NB4 (cell line): ENCODE measurements around the gene PDGFB.

Experiments
- DNase-seq: peaks from one replicate; pipeline ENCODE4 v3.0.0; 2010; ENCODE audit warnings: low read depth
- H3K4me3 ChIP-seq: one replicate; pipeline ENCODE4 v1.5.1; 2011; ENCODE audit warnings: mild to moderate bottlenecking, low read depth, low read length, moderate library complexity
- MYC ChIP-seq: IDR thresholded peaks from 2 replicates; pipeline ENCODE4 v1.6.1; 2011; ENCODE audit warnings: low read depth, low read length
- POLR2A ChIP-seq: IDR thresholded peaks from 2 replicates; pipeline ENCODE4 v1.6.1; 2011; ENCODE audit warnings: mild to moderate bottlenecking; ENCODE audit not compliant: insufficient read length; ENCODE audit errors: extremely low read depth
- TF ChIP-seq, protein P1 (sequence below): IDR thresholded peaks from one replicate; pipeline ENCODE4 v1.5.1; 2012; ENCODE audit warnings: low read depth, low read length
- TF ChIP-seq, protein P2 (sequence below): IDR thresholded peaks from 2 replicates; pipeline ENCODE4 v1.6.1; 2011; ENCODE audit warnings: low read depth, low read length

PDGFB gene

DNA sequence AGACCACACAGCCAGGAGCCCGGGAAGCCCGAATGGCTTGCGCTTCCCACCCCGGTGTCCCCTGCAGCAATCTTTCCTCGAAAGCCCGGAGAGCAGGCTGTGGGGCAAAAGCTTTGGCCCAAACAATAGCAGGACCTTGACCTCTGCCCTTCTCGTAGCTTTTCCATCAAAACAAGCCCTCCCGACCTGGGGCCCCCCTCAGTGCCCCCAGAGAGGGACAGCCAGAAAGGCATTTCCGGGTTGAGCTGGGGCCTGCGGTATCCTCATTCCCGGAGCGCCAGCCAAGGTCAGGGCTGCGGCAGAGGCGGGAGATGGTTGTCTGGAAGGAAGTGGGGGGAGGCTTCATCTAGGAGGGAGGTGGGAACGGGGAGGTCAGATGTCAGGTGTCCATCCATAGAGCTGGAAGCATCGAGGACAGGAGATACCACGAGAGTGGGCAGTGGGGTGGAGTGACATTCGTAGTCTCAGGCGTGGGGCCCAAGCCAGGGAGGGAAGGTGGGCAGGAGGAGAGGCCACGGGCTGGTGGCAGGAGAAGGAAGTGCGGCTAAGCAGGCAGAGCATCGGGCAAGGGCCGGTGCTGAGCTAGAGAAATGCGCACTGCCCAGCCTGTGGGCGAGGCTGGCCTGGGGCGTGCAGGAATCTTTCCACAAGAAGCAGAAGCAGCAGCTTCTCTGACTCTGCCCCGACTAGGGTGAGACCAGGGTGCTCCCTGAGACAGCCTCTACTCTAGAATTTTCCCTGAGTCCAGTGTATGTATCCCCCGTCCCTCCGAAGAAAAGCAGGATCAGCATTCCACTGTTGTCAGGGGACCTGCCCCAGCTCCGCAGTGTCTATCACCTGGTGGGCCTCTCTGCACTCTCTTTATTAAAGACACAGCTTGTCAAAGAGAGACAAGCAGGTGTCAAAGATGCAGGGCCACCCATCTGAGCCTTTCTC is 14.3 kb downstream of the PDGFB start:
- H3K4me3 ChIP-seq = no peak overlapping the region
- TF ChIP-seq POLR2A (no peak), MYC (no peak)
- TF ChIP-seq, protein P1, sequence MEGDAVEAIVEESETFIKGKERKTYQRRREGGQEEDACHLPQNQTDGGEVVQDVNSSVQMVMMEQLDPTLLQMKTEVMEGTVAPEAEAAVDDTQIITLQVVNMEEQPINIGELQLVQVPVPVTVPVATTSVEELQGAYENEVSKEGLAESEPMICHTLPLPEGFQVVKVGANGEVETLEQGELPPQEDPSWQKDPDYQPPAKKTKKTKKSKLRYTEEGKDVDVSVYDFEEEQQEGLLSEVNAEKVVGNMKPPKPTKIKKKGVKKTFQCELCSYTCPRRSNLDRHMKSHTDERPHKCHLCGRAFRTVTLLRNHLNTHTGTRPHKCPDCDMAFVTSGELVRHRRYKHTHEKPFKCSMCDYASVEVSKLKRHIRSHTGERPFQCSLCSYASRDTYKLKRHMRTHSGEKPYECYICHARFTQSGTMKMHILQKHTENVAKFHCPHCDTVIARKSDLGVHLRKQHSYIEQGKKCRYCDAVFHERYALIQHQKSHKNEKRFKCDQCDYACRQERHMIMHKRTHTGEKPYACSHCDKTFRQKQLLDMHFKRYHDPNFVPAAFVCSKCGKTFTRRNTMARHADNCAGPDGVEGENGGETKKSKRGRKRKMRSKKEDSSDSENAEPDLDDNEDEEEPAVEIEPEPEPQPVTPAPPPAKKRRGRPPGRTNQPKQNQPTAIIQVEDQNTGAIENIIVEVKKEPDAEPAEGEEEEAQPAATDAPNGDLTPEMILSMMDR = no peak
- TF ChIP-seq, protein P2, sequence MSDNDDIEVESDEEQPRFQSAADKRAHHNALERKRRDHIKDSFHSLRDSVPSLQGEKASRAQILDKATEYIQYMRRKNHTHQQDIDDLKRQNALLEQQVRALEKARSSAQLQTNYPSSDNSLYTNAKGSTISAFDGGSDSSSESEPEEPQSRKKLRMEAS = no peak
- no peak for DNase-seq

DNA sequence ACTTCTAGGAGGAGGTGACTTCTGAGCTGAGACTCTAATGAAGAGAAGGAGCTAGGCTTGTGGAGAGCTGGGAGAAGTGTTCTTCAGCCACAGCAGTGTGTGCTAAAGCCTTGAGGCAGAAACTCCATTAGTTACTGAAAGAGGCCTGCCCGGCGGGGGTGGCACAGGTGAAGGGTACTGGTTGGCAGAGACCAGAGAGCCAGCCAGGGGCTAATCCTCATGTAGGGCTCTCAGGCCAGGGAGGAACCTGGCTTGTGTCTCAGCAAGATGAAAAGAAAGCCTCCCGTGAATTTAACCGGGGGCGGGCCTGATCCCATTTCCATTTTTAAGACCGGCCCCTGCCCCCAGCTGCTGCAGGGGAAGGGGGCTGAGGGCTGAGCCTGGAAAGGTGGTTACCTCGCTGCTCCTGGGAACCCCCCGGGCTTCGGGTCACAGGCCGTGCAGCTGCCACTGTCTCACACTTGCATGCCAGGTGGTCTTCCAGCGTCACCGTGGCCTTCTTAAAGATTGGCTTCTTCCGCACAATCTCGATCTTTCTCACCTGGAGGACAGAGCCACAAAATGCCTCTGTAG is 15.0 kb downstream of the PDGFB start:
- H3K4me3 ChIP-seq = no peak overlapping the region
- DNase-seq = no peak
- TF ChIP-seq, protein P1 = no peak
- TF ChIP-seq, protein P2 = no peak
- no peak for TF ChIP-seq POLR2A

DNA sequence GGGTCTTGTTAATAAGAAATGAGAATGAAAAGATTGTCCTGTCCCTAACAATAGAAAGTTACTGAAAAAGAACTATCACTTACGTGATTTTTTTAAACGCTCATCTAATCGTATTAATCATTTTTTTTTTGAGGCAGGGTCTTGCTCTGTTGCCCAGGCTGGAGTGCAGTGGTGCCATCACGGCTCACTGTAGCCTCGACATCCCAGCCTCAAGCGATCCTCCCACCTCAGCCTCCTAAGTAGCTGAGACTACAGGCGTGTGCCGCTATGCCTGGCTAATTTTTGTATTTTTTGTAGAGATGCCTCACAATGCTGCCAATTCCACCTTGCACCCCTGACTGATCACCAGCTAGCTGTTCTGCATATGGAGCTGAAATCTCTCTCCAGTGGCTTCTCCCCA is 15.7 kb downstream of the PDGFB start:
- H3K4me3 ChIP-seq = no peak overlapping the region
- DNase-seq = no peak
- TF ChIP-seq MYC (no peak), POLR2A (no peak)
- TF ChIP-seq, protein P1 = no peak
- TF ChIP-seq, protein P2 = no peak

DNA sequence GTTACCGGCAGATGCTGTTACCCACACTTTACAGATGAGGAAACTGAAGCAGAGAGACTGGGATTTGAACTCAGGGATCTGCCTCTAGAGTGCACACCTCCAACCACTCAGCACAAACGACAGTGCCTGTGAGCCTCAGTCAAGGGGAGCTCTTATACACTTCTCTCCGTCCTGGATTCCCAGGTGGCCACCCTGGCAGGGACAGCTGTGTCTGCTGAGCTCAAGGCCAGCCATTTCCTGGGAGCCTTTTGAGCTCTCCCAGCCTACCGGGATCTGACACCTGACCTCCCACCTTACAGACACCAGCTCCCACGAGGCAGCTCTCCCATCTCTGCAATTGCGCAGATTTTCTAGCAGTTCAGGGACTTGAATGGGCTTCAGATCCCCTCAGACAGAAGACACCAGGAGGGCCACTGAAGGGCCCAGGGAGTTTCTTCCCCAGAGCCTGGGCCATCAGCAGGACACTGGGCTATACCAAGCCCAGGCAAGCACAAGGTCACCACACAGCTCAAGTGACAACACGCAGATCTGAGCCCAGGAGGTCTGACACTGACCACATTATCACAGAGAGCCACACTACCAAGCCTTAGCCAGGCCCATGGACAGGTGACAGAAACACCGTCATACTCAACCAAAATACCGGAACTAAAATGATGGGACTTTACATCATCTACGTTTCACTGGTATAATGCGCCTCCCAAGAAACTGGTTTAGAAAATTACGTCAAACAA is 17.1 kb downstream of the PDGFB start:
- no peak for TF ChIP-seq MYC
- TF ChIP-seq POLR2A = no peak
- TF ChIP-seq, protein P2 = no peak
- TF ChIP-seq, protein P1 = no peak
- no peak for DNase-seq
- no peak overlapping the region for H3K4me3 ChIP-seq

DNA sequence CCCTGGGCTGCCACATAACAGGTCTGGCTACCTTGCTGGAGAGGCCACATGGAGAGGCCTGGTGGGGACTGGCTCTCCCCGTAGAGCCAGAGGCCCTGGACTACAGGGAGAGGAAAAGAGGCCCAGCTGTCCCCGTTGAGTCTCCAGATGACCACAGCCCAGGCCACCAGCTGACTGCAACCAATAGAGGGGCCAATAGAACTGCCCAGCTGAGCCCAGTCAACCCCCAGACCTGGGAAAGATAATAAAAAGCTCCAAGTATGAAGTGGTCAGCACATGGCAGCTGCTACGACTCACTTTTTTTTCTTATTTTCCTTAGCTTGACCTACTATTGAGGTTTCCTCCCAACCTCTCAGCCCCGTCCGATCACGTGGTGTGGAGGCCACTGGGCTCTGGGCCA is 18.4 kb downstream of the PDGFB start:
- TF ChIP-seq, protein P2 = no peak
- TF ChIP-seq, protein P1 = no peak
- TF ChIP-seq POLR2A (no peak), MYC (no peak)
- no peak for DNase-seq

More for the DNA sequence above, 18.4 kb downstream of the PDGFB start:
- no peak overlapping the region for H3K4me3 ChIP-seq
